Trophoblast cell (in vitro differentiated cells and primary cell): Measurements from ENCODE around the gene MED13L.

Experiments
- DNase-seq, 2 donors: peaks; one replicate each; pipeline ENCODE4 v3.0.0-alpha.2; 2016
- H2AFZ ChIP-seq: 2 replicates; pipeline ENCODE4 v1.6.1; 2013; ENCODE audit warnings: low read length, moderate library complexity, mild to moderate bottlenecking; ENCODE audit not compliant: insufficient read depth, poor library complexity
- H2AK5ac ChIP-seq: 2 replicates; pipeline ENCODE4 v1.6.1; 2013; ENCODE audit warnings: mild to moderate bottlenecking, low read length
- H2BK120ac ChIP-seq: 2 replicates; pipeline ENCODE4 v1.6.1; 2013; ENCODE audit warnings: low read length, mild to moderate bottlenecking, moderate library complexity; ENCODE audit not compliant: insufficient read depth, poor library complexity
- H2BK12ac ChIP-seq: 2 replicates; pipeline ENCODE4 v1.6.1; 2013; ENCODE audit warnings: mild to moderate bottlenecking, low read length, moderate library complexity
- H2BK5ac ChIP-seq: 2 replicates; pipeline ENCODE4 v1.6.1; 2013; ENCODE audit warnings: low read length, low read depth, moderate library complexity, mild to moderate bottlenecking; ENCODE audit not compliant: poor library complexity
- H3K14ac ChIP-seq: 2 replicates; pipeline ENCODE4 v1.6.1; 2013; ENCODE audit warnings: mild to moderate bottlenecking, low read length
- H3K18ac ChIP-seq: 2 replicates; pipeline ENCODE4 v1.6.1; 2013; ENCODE audit warnings: mild to moderate bottlenecking, low read length
- H3K23ac ChIP-seq: 2 replicates; pipeline ENCODE4 v1.6.1; 2013; ENCODE audit warnings: low read length
- H3K27ac ChIP-seq: 2 replicates; pipeline ENCODE4 v1.5.1; 2013; ENCODE audit warnings: low read depth, mild to moderate bottlenecking, inconsistent platforms, low read length, moderate library complexity
- H3K27me3 ChIP-seq: 2 replicates; pipeline ENCODE4 v1.6.1; 2013; ENCODE audit warnings: inconsistent platforms, mild to moderate bottlenecking, low read length, moderate library complexity; ENCODE audit not compliant: insufficient read depth
- H3K36me3 ChIP-seq, 2 experiments: 1 replicate in 1 of 2; 2 replicates in 1 of 2; pipeline ENCODE4 v1.6.1; 2013; ENCODE audit warnings: low read length in 2 of 2, mild to moderate bottlenecking in 2 of 2, moderate library complexity in 1 of 2; ENCODE audit not compliant: insufficient read depth in 2 of 2, control insufficient read depth in 1 of 2
- H3K4ac ChIP-seq: 2 replicates; pipeline ENCODE4 v1.6.1; 2013; ENCODE audit warnings: low read depth, mild to moderate bottlenecking, low read length, moderate library complexity
- H3K4me1 ChIP-seq, 2 experiments: 1 replicate in 1 of 2; 2 replicates in 1 of 2; pipeline ENCODE4 v1.6.1; 2013; ENCODE audit warnings: low read length in 2 of 2, mild to moderate bottlenecking in 2 of 2, moderate library complexity in 1 of 2; ENCODE audit not compliant: insufficient read depth in 2 of 2, control insufficient read depth in 1 of 2
- H3K4me2 ChIP-seq: 2 replicates; pipeline ENCODE4 v1.6.1; 2013; ENCODE audit warnings: inconsistent platforms, mild to moderate bottlenecking, low read length, moderate library complexity
- H3K4me3 ChIP-seq: 2 replicates; pipeline ENCODE4 v1.5.1; 2013; ENCODE audit warnings: mild to moderate bottlenecking, low read depth, low read length, inconsistent platforms
- H3K79me1 ChIP-seq: one replicate; pipeline ENCODE4 v1.6.1; 2013; ENCODE audit warnings: low read length
- H3K79me2 ChIP-seq: 2 replicates; pipeline ENCODE4 v1.6.1; 2013; ENCODE audit warnings: low read length, mild to moderate bottlenecking; ENCODE audit not compliant: control insufficient read depth, insufficient read depth, poor library complexity
- H3K9ac ChIP-seq: 2 replicates; pipeline ENCODE4 v1.6.1; 2013; ENCODE audit warnings: mild to moderate bottlenecking, low read length
- H3K9me3 ChIP-seq: 2 replicates; pipeline ENCODE4 v1.6.1; 2013; ENCODE audit warnings: low read depth, mild to moderate bottlenecking, control low read depth, inconsistent platforms, low read length; ENCODE audit not compliant: insufficient read depth
- H4K12ac ChIP-seq: 2 replicates; pipeline ENCODE4 v1.6.1; 2013; ENCODE audit warnings: low read depth, mild to moderate bottlenecking, low read length, moderate library complexity
- H4K8ac ChIP-seq: 2 replicates; pipeline ENCODE4 v1.6.1; 2013; ENCODE audit warnings: low read depth, mild to moderate bottlenecking, low read length, moderate library complexity
- H4K91ac ChIP-seq: one replicate; pipeline ENCODE4 v1.6.1; 2013; ENCODE audit warnings: low read depth, mild to moderate bottlenecking, low read length, moderate library complexity
- whole genome bisulfite sequencing: extraction: QIAGEN DNeasy Blood & Tissue Kit; methylation state at CpG from one replicate; pipeline ENCODE4 v1.1.7; 2013; ENCODE audit warnings: missing lambda C conversion rate; ENCODE audit not compliant: insufficient read length, insufficient coverage; ENCODE audit errors: extremely low coverage; 5-methylcytosine and 5-hydroxymethylcytosine counted together

MED13L gene

DNA sequence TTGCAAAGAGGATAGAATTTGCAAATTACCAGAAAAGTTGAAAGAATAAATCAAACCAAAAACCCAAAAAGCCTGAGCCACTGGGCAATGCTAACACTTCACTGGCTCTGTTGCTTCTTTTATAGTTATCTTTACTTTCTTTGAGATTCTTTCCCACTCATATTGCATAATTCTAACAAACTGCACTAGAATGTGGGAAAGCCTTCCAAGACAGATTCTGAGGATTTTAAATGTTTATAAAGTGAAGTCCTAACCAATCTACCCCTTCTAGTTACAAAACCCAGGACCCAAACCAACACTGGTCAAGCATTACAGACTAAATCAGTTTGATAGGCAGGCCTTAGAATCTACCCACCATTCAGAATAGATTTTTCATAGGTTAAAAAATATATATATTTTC lies 150.9 kb downstream of the MED13L start:
- H3K9ac ChIP-seq = no peak overlapping the region
- no peak overlapping the region for H2BK5ac ChIP-seq
- no peaks in the 10 kb centered on the region for H3K36me3 ChIP-seq
- no peaks in the 10 kb centered on the region for H3K9me3 ChIP-seq
- H3K4ac ChIP-seq = no peak overlapping the region
- H4K91ac ChIP-seq = no peak overlapping the region
- no peak overlapping the region for H2BK120ac ChIP-seq
- no peak overlapping the region for H3K4me2 ChIP-seq
- DNase-seq = no peak
- H4K12ac ChIP-seq = no peak overlapping the region
- no peak overlapping the region for H3K27ac ChIP-seq
- peaks cover 2% of the 10 kb centered on the region for H3K79me2 ChIP-seq
- H2BK12ac ChIP-seq = no peak overlapping the region
- no peak overlapping the region for H2AFZ ChIP-seq
- peaks cover 4 to 7% of the 10 kb centered on the region in 2 experiments for H3K4me1 ChIP-seq
- no peak overlapping the region for H4K8ac ChIP-seq
- no peak overlapping the region for H3K18ac ChIP-seq
- H3K23ac ChIP-seq = no peak overlapping the region
- H3K79me1 ChIP-seq = no peaks in the 10 kb centered on the region
- no peak overlapping the region for H2AK5ac ChIP-seq
- no peak overlapping the region for H3K14ac ChIP-seq
- no peaks in the 10 kb centered on the region for H3K27me3 ChIP-seq
- no peak overlapping the region for H3K4me3 ChIP-seq

DNA sequence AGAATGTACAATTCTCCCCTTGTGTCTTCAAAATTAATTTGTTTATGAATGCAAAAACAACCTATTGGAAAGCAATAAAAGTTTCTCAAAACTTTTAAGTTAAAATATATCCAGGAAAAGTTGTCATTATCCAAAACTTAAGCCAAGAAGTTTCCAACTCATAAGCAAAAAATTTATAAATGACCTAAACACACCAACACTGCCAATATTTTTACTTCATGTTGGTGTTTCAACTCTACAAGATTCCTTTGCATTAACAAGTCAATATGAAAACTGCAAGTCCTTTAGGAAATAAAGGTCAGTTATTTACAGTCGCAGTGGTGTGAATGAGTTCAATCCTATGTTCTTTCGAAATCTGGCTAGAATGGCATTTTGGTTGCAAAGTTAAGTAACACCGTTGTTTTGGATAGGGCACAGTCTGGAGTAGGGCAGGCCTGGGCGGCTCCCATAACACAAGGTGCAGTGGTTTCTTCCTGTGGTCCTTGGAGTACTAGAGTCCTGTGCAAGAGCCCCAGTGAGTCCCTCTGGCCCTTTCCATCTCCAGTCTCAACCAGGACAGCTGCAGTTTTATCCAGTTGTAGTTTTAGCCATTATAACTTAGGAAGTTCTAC lies 151.4 kb downstream of the MED13L start:
- Histone ChIP-seq H3K18ac (no peak overlapping the region), H2BK5ac (no peak overlapping the region), H3K27ac (no peak overlapping the region), H4K8ac (no peak overlapping the region), H3K27me3 (no peaks in the 10 kb centered on the region), H3K36me3 (no peaks in the 10 kb centered on the region), H3K9ac (no peak overlapping the region), H2AK5ac (no peak overlapping the region), H3K79me2 (no peaks in the 10 kb centered on the region), H4K91ac (no peak overlapping the region), H4K12ac (no peak overlapping the region), H3K14ac (no peak overlapping the region), H3K9me3 (no peaks in the 10 kb centered on the region), H2AFZ (no peak overlapping the region), H3K4me1 (peaks cover 4 to 7% of the 10 kb centered on the region in 2 experiments), H3K79me1 (no peaks in the 10 kb centered on the region), H3K4me3 (no peak overlapping the region), H3K23ac (no peak overlapping the region), H3K4me2 (no peak overlapping the region), H2BK12ac (no peak overlapping the region), H3K4ac (no peak overlapping the region), H2BK120ac (no peak overlapping the region)
- WGBS = no CpG with 5 or more reads among the region's 4 CpGs
- peak in 1 of 2 donors; percentile 51 for DNase-seq

DNA sequence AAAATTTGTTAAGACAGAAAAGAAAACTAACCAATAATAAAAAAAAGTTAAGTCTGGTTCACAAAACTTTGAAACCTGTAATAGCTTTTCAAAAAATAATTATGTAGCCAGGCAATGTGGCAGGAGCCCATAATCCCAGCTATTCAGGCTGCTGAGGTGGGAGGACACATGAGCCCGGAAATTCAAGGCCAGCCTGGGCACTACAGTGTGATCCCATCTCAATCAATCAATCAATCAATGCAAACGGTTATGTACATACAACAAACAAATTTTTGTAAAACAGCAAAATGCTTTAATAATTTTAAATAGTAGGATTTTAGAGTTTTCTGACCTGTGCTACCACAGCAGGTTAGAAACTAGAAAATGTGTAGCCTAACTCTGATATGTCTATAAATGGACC lies 152.4 kb downstream of the MED13L start:
- Histone ChIP-seq H3K14ac (no peak overlapping the region), H3K36me3 (no peaks in the 10 kb centered on the region), H3K9ac (no peak overlapping the region), H3K27ac (no peak overlapping the region), H2BK120ac (no peak overlapping the region), H2BK12ac (no peak overlapping the region), H3K4ac (peak overlapping the region; percentile 89), H3K4me3 (no peak overlapping the region), H2AK5ac (no peak overlapping the region), H2AFZ (no peak overlapping the region), H3K27me3 (no peaks in the 10 kb centered on the region), H3K79me2 (no peaks in the 10 kb centered on the region), H3K18ac (no peak overlapping the region), H3K79me1 (no peaks in the 10 kb centered on the region), H4K8ac (no peak overlapping the region), H4K91ac (no peak overlapping the region), H3K9me3 (no peaks in the 10 kb centered on the region), H3K4me1 (peaks cover 4% of the 10 kb centered on the region in 2 experiments), H3K4me2 (no peak overlapping the region), H3K23ac (no peak overlapping the region), H2BK5ac (no peak overlapping the region), H4K12ac (no peak overlapping the region)
- no CpG with 5 or more reads among the region's 2 CpGs for WGBS
- DNase-seq = no peak

DNA sequence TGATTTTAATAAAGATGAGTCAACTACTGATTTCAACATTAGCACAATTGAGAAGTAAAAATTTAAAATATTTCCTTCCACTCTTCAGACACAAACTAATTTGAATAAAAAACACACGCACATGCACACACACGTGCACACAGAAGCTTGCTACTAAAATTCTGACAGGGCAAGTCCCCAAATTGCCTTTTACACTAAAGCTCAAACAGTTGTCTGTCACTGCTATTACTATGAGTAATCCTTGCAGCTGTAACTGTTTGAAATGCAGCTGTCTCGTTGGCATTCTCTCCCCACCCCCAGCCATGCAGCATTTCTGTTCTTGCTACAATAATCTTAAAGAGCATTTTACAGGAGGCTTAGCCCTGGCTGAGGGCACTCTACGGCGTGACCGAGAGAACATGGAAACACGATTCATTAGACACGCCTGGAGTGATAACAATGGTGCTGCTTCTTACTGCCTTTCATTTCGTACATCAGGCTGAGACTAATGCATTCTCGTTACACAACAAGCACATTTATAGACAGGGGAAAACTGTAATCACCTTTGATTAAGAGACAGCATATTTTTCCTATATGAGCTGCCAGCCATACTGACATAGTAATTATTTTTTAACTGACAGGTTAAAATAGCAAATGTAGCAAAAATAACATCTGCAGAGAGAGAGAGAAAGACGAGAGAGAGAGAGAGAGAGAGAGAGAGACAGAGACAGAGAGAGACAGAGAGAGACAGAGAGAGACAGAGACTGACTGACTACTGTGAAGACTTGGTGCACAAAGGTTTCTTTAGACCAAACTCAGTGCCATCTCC lies 153.8 kb downstream of the MED13L start:
- Histone ChIP-seq H3K23ac (no peak overlapping the region), H2BK12ac (no peak overlapping the region), H3K9me3 (no peaks in the 10 kb centered on the region), H2BK5ac (no peak overlapping the region), H3K4me3 (no peak overlapping the region), H3K36me3 (no peaks in the 10 kb centered on the region), H4K8ac (no peak overlapping the region), H2AK5ac (no peak overlapping the region), H3K9ac (no peak overlapping the region), H3K14ac (no peak overlapping the region), H3K79me1 (no peaks in the 10 kb centered on the region), H3K4ac (no peak overlapping the region), H3K79me2 (no peaks in the 10 kb centered on the region), H3K4me1 (peaks cover 4% of the 10 kb centered on the region in 2 experiments), H4K12ac (no peak overlapping the region), H3K27ac (no peak overlapping the region), H2BK120ac (no peak overlapping the region), H3K27me3 (no peaks in the 10 kb centered on the region), H2AFZ (no peak overlapping the region), H3K18ac (no peak overlapping the region), H3K4me2 (peak overlapping the region; percentile 25), H4K91ac (no peak overlapping the region)
- WGBS = no CpG with 5 or more reads among the region's 11 CpGs
- peak; percentile 80 to 81 for DNase-seq
